Dendritic cell treated with granulocyte-macrophage colony-stimulating factor and Interleukin-4, amounts not matched to agents 40 ng/mL and 50 ng/mL, for 4 days (primary cell): ENCODE results near the gene H2BW2.

Experiments
- H3K27ac Mint-ChIP-seq: one replicate; pipeline ENCODE4 v1.8.0; 2022; ENCODE audit warnings: mild to moderate bottlenecking, mixed read lengths
- H3K27me3 Mint-ChIP-seq: one replicate; pipeline ENCODE4 v1.8.0; 2022; ENCODE audit warnings: mild to moderate bottlenecking, mixed read lengths
- H3K36me3 Mint-ChIP-seq: one replicate; pipeline ENCODE4 v1.8.0; 2022; ENCODE audit warnings: low read depth, mixed read lengths
- H3K4me1 Mint-ChIP-seq: one replicate; pipeline ENCODE4 v1.8.0; 2022; ENCODE audit warnings: low read depth, mixed read lengths
- H3K4me3 Mint-ChIP-seq: one replicate; pipeline ENCODE4 v1.8.0; 2022; ENCODE audit warnings: mild to moderate bottlenecking, moderate library complexity, mixed read lengths
- H3K9me3 Mint-ChIP-seq: one replicate; pipeline ENCODE4 v1.8.0; 2022; ENCODE audit warnings: mixed read lengths
- intact Hi-C: fragments of 100-400 bp; cut with micrococcal nuclease; formaldehyde crosslinking; loops from one replicate; pipeline ENCODE4 v1.15.0; 2022

The H2BW2 gene

DNA sequence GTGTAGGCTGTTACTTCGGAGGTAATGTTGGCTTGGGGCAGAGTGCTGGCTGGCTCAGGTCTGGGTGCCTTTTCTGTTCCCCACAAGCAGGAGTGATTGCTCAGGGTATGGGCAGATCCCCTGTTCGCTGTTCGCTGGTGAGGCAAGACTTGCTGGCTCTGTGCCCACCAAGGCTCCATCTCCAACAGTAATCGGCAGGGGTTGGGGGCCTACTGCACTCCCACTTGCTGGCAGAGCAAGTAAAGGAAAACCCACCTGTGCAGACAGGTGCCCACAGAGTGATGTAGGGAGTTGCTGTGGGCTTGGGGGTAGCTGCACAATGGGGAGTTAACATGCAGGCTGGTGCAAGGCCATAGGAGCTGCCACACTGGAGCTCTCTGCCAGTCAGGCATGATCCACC, 44.3 kb downstream of the H2BW2 start:
- intact Hi-C loops: no loop called here
- Mint-ChIP-seq H3K36me3 (no peaks in the 10 kb centered on the region), H3K27ac (no peak overlapping the region), H3K4me1 (no peaks in the 10 kb centered on the region), H3K4me3 (no peak overlapping the region), H3K27me3 (no peaks in the 10 kb centered on the region), H3K9me3 (no peaks in the 10 kb centered on the region)

DNA sequence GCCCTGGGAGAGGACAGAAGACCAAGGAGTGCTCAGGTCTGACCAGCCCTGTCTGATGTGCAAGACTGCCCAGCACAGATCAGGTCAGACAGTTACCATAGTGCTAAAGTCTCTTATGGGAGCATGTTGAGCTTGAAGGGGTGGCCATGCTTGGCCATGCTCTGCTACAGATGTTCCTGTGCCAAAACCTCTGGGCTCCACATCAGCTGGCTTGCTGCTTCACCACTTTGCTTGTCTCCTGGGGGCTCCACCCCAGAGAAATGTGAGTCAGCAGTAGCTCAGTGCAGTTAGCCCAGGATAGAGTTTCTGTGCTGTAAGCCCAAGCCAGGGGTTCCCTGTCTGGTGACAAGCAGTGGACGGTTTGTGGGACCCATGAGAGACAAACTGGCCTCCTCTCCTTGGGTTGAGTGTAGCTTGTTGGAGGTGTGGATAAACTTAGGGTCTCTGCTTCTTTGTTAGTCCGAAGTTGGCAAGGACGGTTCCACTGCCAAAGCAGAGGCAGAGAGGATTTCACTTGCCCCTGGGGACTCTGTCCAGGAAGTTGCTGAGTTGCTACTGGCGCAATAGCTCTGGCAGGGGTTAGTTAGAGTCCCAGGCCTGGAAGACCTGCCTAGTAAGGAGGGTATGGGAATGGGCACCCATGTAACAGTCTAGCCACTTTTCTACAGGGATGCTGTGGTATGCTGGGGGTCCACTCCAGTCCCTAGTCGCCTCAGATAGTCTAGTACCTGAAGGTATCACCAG, 45.0 kb downstream of the H2BW2 start:
- Mint-ChIP-seq H3K36me3 (no peaks in the 10 kb centered on the region), H3K9me3 (no peaks in the 10 kb centered on the region), H3K4me1 (no peaks in the 10 kb centered on the region), H3K4me3 (no peak overlapping the region), H3K27me3 (no peaks in the 10 kb centered on the region), H3K27ac (no peak overlapping the region)
- intact Hi-C loops: no loop called here

DNA sequence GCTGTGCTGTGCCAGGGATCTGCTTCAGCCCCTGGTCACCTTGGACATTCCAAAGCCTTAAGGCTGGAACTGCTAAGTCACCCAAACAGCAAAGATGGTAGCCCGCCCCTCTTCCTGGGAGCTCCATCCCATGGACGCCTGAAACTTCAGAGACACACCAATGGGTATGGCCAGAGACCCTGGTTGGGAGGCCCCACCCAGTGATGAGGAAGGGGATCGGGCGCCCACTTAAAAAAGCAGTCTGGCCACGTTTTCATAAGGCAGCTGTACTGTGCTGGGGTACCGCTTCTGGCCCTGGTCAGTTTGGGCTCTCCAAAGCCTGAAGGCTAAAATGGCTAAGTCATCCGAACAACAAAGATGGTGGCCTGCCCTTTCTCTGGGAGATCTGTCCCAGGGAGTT, 45.7 kb downstream of the H2BW2 start:
- intact Hi-C loops: no loop called here
- no peak overlapping the region for H3K4me3 Mint-ChIP-seq

DNA sequence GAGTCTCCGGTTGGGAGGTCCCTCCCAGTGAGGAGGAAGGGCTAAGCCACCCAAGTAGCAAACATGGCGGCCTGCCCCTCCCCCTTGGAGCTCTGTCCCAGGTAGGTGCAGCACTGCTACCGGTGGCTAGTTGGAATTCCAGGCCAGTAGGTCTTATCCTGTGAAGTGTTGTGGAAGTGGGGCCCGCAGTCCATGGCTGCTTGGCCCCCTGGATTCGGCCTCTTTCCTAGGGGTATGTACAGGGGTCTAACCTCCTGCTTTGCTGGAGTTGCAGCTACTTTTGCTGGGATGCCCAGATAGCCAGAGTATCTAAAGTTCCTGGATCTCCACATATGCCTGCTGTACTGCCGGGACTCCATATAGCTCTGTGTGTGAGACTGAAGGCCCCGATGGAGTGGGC, 46.2 kb downstream of the H2BW2 start:
- no peaks in the 10 kb centered on the region for H3K27me3 Mint-ChIP-seq
- intact Hi-C loops: no loop called here
- H3K27ac Mint-ChIP-seq: no peak overlapping the region
- H3K4me1 Mint-ChIP-seq: no peaks in the 10 kb centered on the region
- no peak overlapping the region for H3K4me3 Mint-ChIP-seq
- H3K36me3 Mint-ChIP-seq: no peaks in the 10 kb centered on the region
- H3K9me3 Mint-ChIP-seq: no peaks in the 10 kb centered on the region

More for the DNA sequence above, 45.7 kb downstream of the H2BW2 start:
- Mint-ChIP-seq H3K9me3 (no peaks in the 10 kb centered on the region), H3K4me1 (no peaks in the 10 kb centered on the region), H3K36me3 (no peaks in the 10 kb centered on the region), H3K27me3 (no peaks in the 10 kb centered on the region), H3K27ac (no peak overlapping the region)
